ENCODE measurements around the gene KRTAP21-2. TPM values are rescaled to one million over a fixed set of nuclear protein-coding genes. Genes with fewer than 3 reads are reported as not detected.

KRTAP21-2 gene
- total RNA-seq, 6 donors from 2014 or later, result not detected

DNA sequence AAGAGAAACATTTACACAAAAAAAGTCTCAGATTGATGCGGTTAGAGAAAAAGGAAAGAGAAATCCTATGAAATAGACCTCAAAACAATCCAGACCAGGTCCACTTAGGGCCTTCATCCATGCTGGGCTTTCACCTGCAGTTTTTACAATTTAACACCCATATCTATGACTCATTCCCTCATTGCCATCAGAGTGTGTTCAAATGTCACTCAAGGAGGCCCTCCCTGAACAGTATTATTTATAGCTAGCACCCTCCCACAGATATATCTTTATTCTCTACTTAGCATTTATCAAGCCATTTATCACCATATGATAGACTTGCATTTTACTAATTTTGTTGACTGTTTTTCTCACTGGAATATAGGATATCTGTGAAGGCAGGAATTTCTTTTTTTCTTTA, 27.7 kb downstream of the KRTAP21-2 start:
- DNase-seq, result no peak

DNA sequence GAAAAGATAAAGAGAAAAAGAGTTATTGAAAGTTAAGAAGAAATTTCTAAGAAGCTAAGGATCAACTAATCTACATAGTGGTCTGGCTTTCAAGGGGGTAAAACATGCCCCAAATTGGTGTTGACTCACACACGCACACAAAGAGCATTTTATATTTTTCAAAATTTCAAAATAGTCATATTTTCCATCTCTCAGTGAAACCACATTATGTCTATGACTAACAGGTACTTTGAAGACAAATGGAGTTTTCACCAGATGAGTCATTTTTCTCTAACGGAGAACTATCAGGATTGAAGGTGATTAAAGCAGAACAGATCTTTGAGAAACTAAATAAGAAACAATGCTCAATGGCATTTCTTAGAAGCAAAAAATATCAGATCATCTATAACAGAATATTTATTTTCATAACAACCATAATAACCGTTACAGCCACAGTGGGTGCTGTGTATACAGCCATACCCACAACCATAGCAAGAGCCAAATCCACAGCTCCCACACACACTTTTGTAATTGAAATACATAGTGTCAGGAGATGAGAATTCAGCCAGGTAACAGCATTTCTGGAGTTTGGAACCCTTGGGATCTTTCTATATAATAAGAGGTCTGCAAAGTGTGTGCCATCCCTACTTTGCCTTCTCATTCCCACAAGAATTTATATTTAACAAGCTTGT, 28.7 kb downstream of the KRTAP21-2 start, which contains the start of gene KRTAP21-3:
Gene KRTAP21-3 (minus strand): TSS at position 539 of the 671 bp plus-strand sequence. CDS start 18 bp downstream, at position 521.
- WGBS, 2 donors, result 75 to 90% methylated on average over 3 of the region's 3 CpGs
- Histone ChIP-seq H3K4me1 (no peaks in the 10 kb centered on the region), H3K36me3 (no peaks in the 10 kb centered on the region), H3K9me3 (no peaks in the 10 kb centered on the region), H3K4me3 (no peak within 1 kb of the TSS), H3K27ac (no peak within 1 kb of the TSS), H3K27me3 (no peaks in the 10 kb centered on the region)
- no peak for TF ChIP-seq POLR2AphosphoS5 (IDR thresholded peaks at IDR 0.05)
- TF ChIP-seq EP300 (IDR thresholded peaks at IDR 0.05), result no peak
- TF ChIP-seq, protein P1, sequence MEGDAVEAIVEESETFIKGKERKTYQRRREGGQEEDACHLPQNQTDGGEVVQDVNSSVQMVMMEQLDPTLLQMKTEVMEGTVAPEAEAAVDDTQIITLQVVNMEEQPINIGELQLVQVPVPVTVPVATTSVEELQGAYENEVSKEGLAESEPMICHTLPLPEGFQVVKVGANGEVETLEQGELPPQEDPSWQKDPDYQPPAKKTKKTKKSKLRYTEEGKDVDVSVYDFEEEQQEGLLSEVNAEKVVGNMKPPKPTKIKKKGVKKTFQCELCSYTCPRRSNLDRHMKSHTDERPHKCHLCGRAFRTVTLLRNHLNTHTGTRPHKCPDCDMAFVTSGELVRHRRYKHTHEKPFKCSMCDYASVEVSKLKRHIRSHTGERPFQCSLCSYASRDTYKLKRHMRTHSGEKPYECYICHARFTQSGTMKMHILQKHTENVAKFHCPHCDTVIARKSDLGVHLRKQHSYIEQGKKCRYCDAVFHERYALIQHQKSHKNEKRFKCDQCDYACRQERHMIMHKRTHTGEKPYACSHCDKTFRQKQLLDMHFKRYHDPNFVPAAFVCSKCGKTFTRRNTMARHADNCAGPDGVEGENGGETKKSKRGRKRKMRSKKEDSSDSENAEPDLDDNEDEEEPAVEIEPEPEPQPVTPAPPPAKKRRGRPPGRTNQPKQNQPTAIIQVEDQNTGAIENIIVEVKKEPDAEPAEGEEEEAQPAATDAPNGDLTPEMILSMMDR (IDR thresholded peaks at IDR 0.05), result no peak
- TF ChIP-seq POLR2A (IDR thresholded peaks at IDR 0.05), result no peak
- ATAC-seq (ENCODE audit: low FRiP score in 2 of 2), result no peak
- DNase-seq, result no peak

More for the DNA sequence above, 27.7 kb downstream of the KRTAP21-2 start:
- H3K4me3 ChIP-seq, result no peak overlapping the region
- no peak for TF ChIP-seq EP300 (IDR thresholded peaks at IDR 0.05)
- TF ChIP-seq, protein P1 (IDR thresholded peaks at IDR 0.05), result no peak
- TF ChIP-seq POLR2A (IDR thresholded peaks at IDR 0.05), result no peak
- TF ChIP-seq POLR2AphosphoS5 (IDR thresholded peaks at IDR 0.05), result no peak
- H3K36me3 ChIP-seq, result no peaks in the 10 kb centered on the region
- ATAC-seq (ENCODE audit: low FRiP score in 2 of 2), result no peak
- H3K9me3 ChIP-seq, result no peaks in the 10 kb centered on the region
- 84 to 90% methylated on average over 1 of the region's 1 CpG for WGBS, 2 donors
- H3K27ac ChIP-seq, result no peak overlapping the region
- H3K4me1 ChIP-seq, result no peaks in the 10 kb centered on the region
- H3K27me3 ChIP-seq, result no peaks in the 10 kb centered on the region

DNA sequence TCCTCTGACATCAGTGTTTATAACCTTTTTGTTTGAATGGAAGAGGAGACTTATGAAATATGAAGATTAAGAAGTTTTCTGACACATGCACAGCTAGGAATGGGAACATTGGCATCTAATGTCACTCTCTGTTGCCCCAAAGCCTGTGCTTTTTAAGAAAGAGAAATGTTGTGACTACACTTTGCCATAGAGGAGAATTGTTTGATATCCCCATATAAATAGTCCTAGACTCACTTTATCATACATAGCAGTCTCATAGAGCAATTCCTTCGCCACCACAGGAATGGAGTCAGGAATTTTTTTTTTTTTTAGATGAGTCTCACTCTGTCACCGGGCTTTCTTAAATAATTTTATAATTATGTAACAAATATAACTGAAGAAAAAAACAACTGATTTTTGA, 30.0 kb downstream of the KRTAP21-2 start:
- no peak for ATAC-seq (ENCODE audit: low FRiP score in 2 of 2)

DNA sequence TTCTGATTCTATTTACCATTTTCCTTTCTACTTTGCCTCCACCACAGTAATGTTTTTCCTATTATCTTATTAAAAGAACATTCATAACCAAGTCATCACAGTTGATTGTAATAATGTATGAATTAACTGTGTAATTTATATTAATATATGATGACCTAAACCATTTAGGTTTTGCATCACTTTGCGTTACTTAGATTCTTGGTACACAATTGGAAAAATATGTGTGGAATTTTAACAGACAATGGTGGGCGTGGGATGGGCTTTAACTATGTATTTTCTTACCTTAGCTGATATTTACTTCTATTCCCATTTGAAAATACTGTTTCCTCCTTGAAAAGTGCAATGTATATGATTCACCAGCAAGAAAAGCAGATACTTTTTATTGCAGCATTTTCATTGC, 32.1 kb downstream of the KRTAP21-2 start:
- TF ChIP-seq POLR2AphosphoS5 (IDR thresholded peaks at IDR 0.05), result no peak
- TF ChIP-seq EP300 (IDR thresholded peaks at IDR 0.05), result no peak
- no peak for TF ChIP-seq POLR2A (IDR thresholded peaks at IDR 0.05)
- TF ChIP-seq, protein P1 (IDR thresholded peaks at IDR 0.05), result no peak
- ATAC-seq (ENCODE audit: low FRiP score in 2 of 2) (no peak), DNase-seq (no peak)
- Histone ChIP-seq H3K9me3 (peaks cover 0 to 8% (median 0%) of the 10 kb centered on the region in 4 donors), H3K27me3 (no peaks in the 10 kb centered on the region), H3K4me1 (no peaks in the 10 kb centered on the region), H3K36me3 (no peaks in the 10 kb centered on the region), H3K27ac (no peak overlapping the region), H3K4me3 (no peak overlapping the region)
- WGBS, 2 donors, result 74 to 80% methylated on average over 2 of the region's 2 CpGs

More for the DNA sequence above, 30.0 kb downstream of the KRTAP21-2 start:
- TF ChIP-seq POLR2AphosphoS5 (IDR thresholded peaks at IDR 0.05) (no peak), POLR2A (IDR thresholded peaks at IDR 0.05) (no peak), EP300 (IDR thresholded peaks at IDR 0.05) (no peak)
- TF ChIP-seq, protein P1 (IDR thresholded peaks at IDR 0.05), result no peak
- Histone ChIP-seq H3K4me1 (no peaks in the 10 kb centered on the region), H3K4me3 (no peak overlapping the region), H3K36me3 (no peaks in the 10 kb centered on the region), H3K27ac (no peak overlapping the region), H3K27me3 (no peaks in the 10 kb centered on the region), H3K9me3 (peaks cover 0 to 2% (median 0%) of the 10 kb centered on the region in 4 donors)
- 85 to 86% methylated on average over 2 of the region's 2 CpGs for WGBS, 2 donors
- no peak for DNase-seq

DNA sequence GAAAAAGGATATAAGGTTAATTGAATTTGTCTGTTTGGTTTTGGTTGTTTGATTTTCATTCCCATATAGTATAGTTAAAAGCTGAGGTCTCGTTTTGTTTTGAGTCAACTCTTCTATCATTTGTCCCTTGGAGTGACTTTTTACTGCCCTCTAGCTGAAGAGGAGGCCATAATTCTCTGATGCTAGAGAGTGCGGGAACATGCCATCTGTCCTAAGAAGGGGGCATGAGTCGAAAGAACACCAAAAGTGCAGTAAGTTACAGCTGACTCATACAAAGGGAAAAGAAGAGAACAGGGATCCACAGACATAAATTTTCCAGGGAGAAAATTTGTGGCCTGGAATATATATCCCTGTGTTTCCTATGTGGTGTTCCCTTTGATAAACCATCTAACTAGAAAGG, 32.6 kb downstream of the KRTAP21-2 start:
- no peaks in the 10 kb centered on the region for H3K4me1 ChIP-seq
- DNase-seq (no peak), ATAC-seq (ENCODE audit: low FRiP score in 2 of 2) (no peak)
- H3K27ac ChIP-seq, result no peak overlapping the region
- no peaks in the 10 kb centered on the region for H3K27me3 ChIP-seq
- H3K36me3 ChIP-seq, result no peaks in the 10 kb centered on the region
- no peak overlapping the region for H3K4me3 ChIP-seq
- peaks cover 0 to 8% (median 0%) of the 10 kb centered on the region in 4 donors for H3K9me3 ChIP-seq
- TF ChIP-seq, protein P1 (IDR thresholded peaks at IDR 0.05), result no peak
- TF ChIP-seq POLR2A (IDR thresholded peaks at IDR 0.05) (no peak), EP300 (IDR thresholded peaks at IDR 0.05) (no peak), POLR2AphosphoS5 (IDR thresholded peaks at IDR 0.05) (no peak)
- WGBS, 2 donors, result 66 to 72% methylated on average over 3 of the region's 3 CpGs

Data from upper lobe of left lung (tissue), 6 donors.